MCF 10A (cell line): ENCODE data around the gene ZNF512B. TPM values are rescaled to one million over a fixed set of nuclear protein-coding genes. Genes with fewer than 3 reads are reported as not detected.
A peak's percentile ranks its signal among the peaks of the same experiment; 100 is the strongest.
"Not testable (repeated sequence)": the region's sequence is repeated elsewhere in the genome, so short reads cannot be mapped to it uniquely, and the experiment has no call there.

Experiments
- BruUV-seq: library from RNA; stranded (reverse); fragments of 400-500 nt; replicated peaks from 2 replicates; lab custom pipeline; 2021; lab: Mats Ljungman, UMichigan
- CTCF ChIA-PET: fragments of 300-600 bp; sonication (Branson Sonifier 250); formaldehyde crosslinking; extraction: SDS; loops from one replicate; lab custom pipeline; 2021; ENCODE audit warnings: antibody characterized with exemption, inconsistent platforms; lab: Yijun Ruan, JAX
- POLR2A ChIA-PET: fragments of 300-600, 350-650 bp; sonication (Branson Sonifier 250); formaldehyde crosslinking; extraction: SDS; loops from one replicate; lab custom pipeline; 2020; ENCODE audit warnings: antibody characterized with exemption, inconsistent platforms; lab: Yijun Ruan, JAX
- DNase-seq: peaks from one replicate; pipeline ENCODE4 v3.0.0-alpha.2; 2018; ENCODE audit not compliant: unreplicated experiment
- H3K27ac Mint-ChIP-seq: one replicate; pipeline ENCODE4 v1.8.0; 2022; ENCODE audit warnings: mild to moderate bottlenecking, low read depth, mixed read lengths; ENCODE audit not compliant: unreplicated experiment
- H3K27me3 Mint-ChIP-seq: one replicate; pipeline ENCODE4 v1.8.0; 2022; ENCODE audit warnings: mixed read lengths; ENCODE audit not compliant: insufficient read depth, unreplicated experiment
- H3K36me3 Mint-ChIP-seq: one replicate; pipeline ENCODE4 v1.8.0; 2022; ENCODE audit warnings: mild to moderate bottlenecking, moderate library complexity, mixed read lengths; ENCODE audit not compliant: insufficient read depth, unreplicated experiment
- H3K4me1 Mint-ChIP-seq: one replicate; pipeline ENCODE4 v1.8.0; 2022; ENCODE audit warnings: mixed read lengths; ENCODE audit not compliant: insufficient read depth, unreplicated experiment
- H3K4me3 Mint-ChIP-seq: one replicate; pipeline ENCODE4 v1.8.0; 2022; ENCODE audit warnings: mild to moderate bottlenecking, moderate library complexity, mixed read lengths; ENCODE audit not compliant: unreplicated experiment
- H3K9me3 Mint-ChIP-seq: one replicate; pipeline ENCODE4 v1.8.0; 2022; ENCODE audit warnings: mixed read lengths; ENCODE audit not compliant: unreplicated experiment
- CTCF ChIP-seq: fragments of 200-600 bp; IDR thresholded peaks from one replicate; pipeline ENCODE4 v1.8.0; 2022; ENCODE audit warnings: antibody characterized with exemption, mild to moderate bottlenecking; ENCODE audit not compliant: unreplicated experiment
- intact Hi-C: fragments of 100-400 bp; cut with micrococcal nuclease; formaldehyde crosslinking; loops from 2 replicates; pipeline ENCODE4 v1.14.1; 2022
- total RNA-seq: library from RNA; stranded (reverse); gene quantifications from 2 replicates; pipeline ENCODE4 v1.2.3, GENCODE V29; 2022

ZNF512B gene
- total RNA-seq, 1 experiment from 2014 or later = 26.6 TPM

DNA sequence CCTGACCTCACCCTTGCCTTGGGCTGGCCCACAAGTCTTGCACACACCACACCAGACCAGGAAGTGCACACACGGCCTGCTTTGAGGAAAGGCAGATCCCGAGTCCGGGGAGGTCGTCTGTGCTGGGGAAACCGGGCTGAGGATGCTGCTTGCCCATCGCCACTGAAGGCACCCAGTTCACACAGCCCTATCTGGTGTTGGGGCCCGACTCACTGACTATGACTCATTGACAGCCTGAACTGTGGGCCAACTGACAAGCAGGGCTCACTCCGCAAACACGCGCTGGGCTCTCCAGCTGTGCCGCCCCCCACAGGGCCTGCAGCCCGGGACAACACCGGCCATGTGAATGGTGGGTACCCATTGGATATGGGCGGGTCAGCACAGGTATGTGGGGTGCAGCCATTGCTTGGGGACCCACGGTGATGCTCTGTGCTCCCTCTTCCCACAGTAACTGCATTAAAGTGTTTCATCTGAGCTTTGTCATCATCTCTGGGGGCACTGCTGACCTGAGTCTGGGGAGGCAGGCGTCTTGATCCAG, 8.1 kb upstream of the ZNF512B start:
- Mint-ChIP-seq H3K4me1 (peaks cover 42% of the 10 kb centered on the region), H3K27me3 (no peaks in the 10 kb centered on the region), H3K36me3 (peaks cover 8% of the 10 kb centered on the region), H3K9me3 (no peaks in the 10 kb centered on the region), H3K4me3 (peak overlapping the region; percentile 79), H3K27ac (peak overlapping the region; percentile 49)
- DNase-seq = peak; percentile 71
- ChIA-PET POLR2A (interaction anchor here (0.6 to 1.0 kb wide), 3 partner anchors 112 to 440 kb away, joined by 3 to 4 read pairs (median 3); partner anchors contain the start of genes ARFRP1 and ZGPAT), CTCF (interaction anchor here (0.6 to 1.0 kb wide), 4 partner anchors 108 to 1128 kb away, joined by 3 to 5 read pairs (median 4); partner anchors contain the start of gene TPD52L2)
- no TSS peak for BruUV-seq
- intact Hi-C loops = loop anchor here (2.0 kb wide), 1 partner anchor 143 kb away; no protein-coding TSS in a partner anchor
- TF ChIP-seq CTCF = no peak

DNA sequence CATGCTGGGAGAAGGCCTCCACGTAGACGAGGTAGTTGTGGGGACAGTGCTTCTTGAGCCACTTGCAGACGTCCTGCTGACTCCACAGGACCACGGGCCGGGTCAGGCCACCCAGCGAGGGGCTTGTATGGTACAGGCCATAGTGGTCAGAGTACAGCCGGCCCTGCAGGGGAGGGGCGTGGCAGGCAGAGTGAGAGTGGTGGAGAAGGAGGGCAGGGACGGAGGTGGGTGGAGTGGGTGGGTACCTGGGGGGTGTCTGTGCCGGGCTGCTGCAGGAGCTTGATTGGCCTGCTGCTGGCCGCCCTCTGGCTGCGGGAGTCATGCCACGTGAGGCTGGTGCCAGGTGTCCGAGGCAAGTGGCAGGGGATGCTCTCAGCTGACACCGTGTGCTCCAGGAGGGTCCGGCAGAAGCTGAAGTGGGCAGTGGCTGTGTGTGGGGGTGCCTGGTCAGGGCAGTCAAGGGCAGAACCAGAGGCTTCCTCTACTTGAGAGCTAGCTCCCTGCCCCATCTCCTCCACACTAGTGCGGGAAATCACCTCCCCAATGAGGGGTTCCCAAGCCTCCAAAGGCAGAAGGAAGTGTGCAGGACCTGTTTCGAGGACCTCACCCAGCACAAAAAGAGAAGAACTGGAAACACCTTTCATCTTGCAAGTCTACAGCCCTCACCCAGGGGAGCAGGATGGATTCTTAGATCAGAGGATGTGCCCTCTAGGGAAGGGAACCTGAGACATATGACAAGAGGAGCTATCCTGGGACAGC, 7.4 kb upstream of the ZNF512B start:
- DNase-seq = no peak
- H3K27me3 Mint-ChIP-seq = no peaks in the 10 kb centered on the region
- intact Hi-C loops = no loop called here
- peaks cover 2% of the 10 kb centered on the region for H3K36me3 Mint-ChIP-seq
- CTCF ChIA-PET = interaction anchor here (0.5 to 1.0 kb wide), 6 partner anchors 92 to 1128 kb away, joined by 3 to 5 read pairs (median 3); partner anchors contain the start of gene TPD52L2
- POLR2A ChIA-PET = interaction anchor here (0.6 to 1.0 kb wide), 3 partner anchors 111 to 439 kb away, joined by 3 to 4 read pairs (median 3); partner anchors contain the start of genes ARFRP1 and ZGPAT
- H3K4me1 Mint-ChIP-seq = peaks cover 40% of the 10 kb centered on the region
- BruUV-seq = no TSS peak
- no peak for TF ChIP-seq CTCF
- H3K27ac Mint-ChIP-seq = no peak overlapping the region
- no peaks in the 10 kb centered on the region for H3K9me3 Mint-ChIP-seq
- peak overlapping the region; percentile 28 for H3K4me3 Mint-ChIP-seq

GRCh38 chr20:63976511-63976910, 6.8 kb upstream of the ZNF512B start:
- intact Hi-C loops, DNase-seq, POLR2A ChIA-PET, H3K27me3 Mint-ChIP-seq, BruUV-seq, H3K9me3 Mint-ChIP-seq, H3K36me3 Mint-ChIP-seq, H3K27ac Mint-ChIP-seq: not testable (repeated sequence)
- H3K4me3 Mint-ChIP-seq = peak overlapping the region; percentile 28
- H3K4me1 Mint-ChIP-seq = peaks cover 33% of the 10 kb centered on the region
- CTCF ChIA-PET = interaction anchor here (0.6 to 1.2 kb wide), 2 partner anchors 63 to 93 kb away, joined by 3 read pairs; no protein-coding TSS in a partner anchor

GRCh38 chr20:63974402-63975200, 4.9 kb upstream of the ZNF512B start:
- H3K27me3 Mint-ChIP-seq = no peaks in the 10 kb centered on the region
- BruUV-seq = no TSS peak
- CTCF ChIA-PET = interaction anchor here (0.6 to 2.9 kb wide), 19 partner anchors 9 to 478 kb away, joined by 3 to 24 read pairs (median 4); partner anchors contain the start of genes ARFRP1, PTK6, UCKL1 and ZGPAT
- intact Hi-C loops = loop anchor here (1.0 to 5.0 kb wide), 3 partner anchors 187 to 436 kb away; partner anchors contain the start of genes ARFRP1 and ZGPAT
- POLR2A ChIA-PET = interaction anchor here (0.7 to 1.4 kb wide), 11 partner anchors 18 to 440 kb away, joined by 3 to 6 read pairs (median 4); partner anchors contain the start of genes GMEB2, TPD52L2 and UCKL1
- H3K36me3 Mint-ChIP-seq = no peaks in the 10 kb centered on the region
- TF ChIP-seq CTCF = no peak
- H3K9me3 Mint-ChIP-seq = no peaks in the 10 kb centered on the region
- DNase-seq = peak; percentile 45
- no peak overlapping the region for H3K27ac Mint-ChIP-seq
- peaks cover 30% of the 10 kb centered on the region for H3K4me1 Mint-ChIP-seq
- H3K4me3 Mint-ChIP-seq = no peak overlapping the region
